H1 (cell line): ENCODE results near the gene GRIA2. TPM values are rescaled to one million over a fixed set of nuclear protein-coding genes. Genes with fewer than 3 reads are reported as not detected.

Source experiments
- CTCF ChIA-PET: fragments of 300-600 bp; sonication (Branson Sonifier 250); formaldehyde crosslinking; loops from one replicate; lab custom pipeline; 2021; ENCODE audit not compliant: partially characterized antibody; lab: Charles Lee
- POLR2A ChIA-PET: fragments of 300-600 bp; sonication (Branson Sonifier 250); formaldehyde crosslinking; loops from one replicate; lab custom pipeline; 2021; ENCODE audit warnings: inconsistent platforms; ENCODE audit not compliant: partially characterized antibody; lab: Charles Lee
- DNase-seq, 2 experiments: peaks; one replicate each; pipeline versions ENCODE4 v3.0.0 to v3.0.0-alpha.2; 2010 to 2022; ENCODE audit warnings: low spot score in 2 of 2, low read depth in 1 of 2, mixed read lengths in 1 of 2
- FAIRE-seq: peaks from 2 replicates; lab custom pipeline; 2011; peaks lifted over from hg19 to GRCh38; lab: Jason Lieb, UNC
- H2AFZ ChIP-seq: 2 replicates; pipeline ENCODE4 v1.8.1; 2012; ENCODE audit warnings: low read length, inconsistent platforms
- H2AK5ac ChIP-seq: 2 replicates; pipeline ENCODE4 v1.6.1; 2013; ENCODE audit warnings: low read depth, low read length
- H2BK120ac ChIP-seq: replicated peaks from 2 replicates; pipeline ENCODE3; 2013; ENCODE audit warnings: low read depth, low read length, inconsistent platforms
- H2BK12ac ChIP-seq: 2 replicates; pipeline ENCODE4 v1.6.1; 2013; ENCODE audit warnings: low read depth, low read length
- H2BK15ac ChIP-seq: 2 replicates; pipeline ENCODE4 v1.6.1; 2013; ENCODE audit warnings: low read length
- H2BK20ac ChIP-seq: 2 replicates; pipeline ENCODE4 v1.6.1; 2013; ENCODE audit warnings: low read length
- H2BK5ac ChIP-seq: 2 replicates; pipeline ENCODE4 v1.6.1; 2013; ENCODE audit warnings: low read depth, low read length
- H3K14ac ChIP-seq: 2 replicates; pipeline ENCODE4 v1.6.1; 2013; ENCODE audit warnings: inconsistent platforms; ENCODE audit not compliant: insufficient read length
- H3K18ac ChIP-seq: 2 replicates; pipeline ENCODE4 v1.6.1; 2013; ENCODE audit warnings: low read length; ENCODE audit errors: extremely low read depth
- H3K23ac ChIP-seq: 2 replicates; pipeline ENCODE4 v1.6.1; 2013; ENCODE audit warnings: inconsistent platforms; ENCODE audit not compliant: insufficient read length
- H3K23me2 ChIP-seq: 2 replicates; pipeline ENCODE4 v1.6.1; 2013; ENCODE audit warnings: low read depth, low read length
- H3K27ac ChIP-seq: 2 replicates; pipeline ENCODE4 v1.6.1; 2011; ENCODE audit warnings: low read depth, low read length, inconsistent platforms
- H3K27me3 ChIP-seq, 4 experiments: replicated peaks in 1 of 4; 1 replicate in 1 of 4; 2 replicates in 3 of 4; pipeline versions ENCODE4 v1.6.1 to v1.8.1; 2011 to 2013; ENCODE audit warnings: low read length in 3 of 4, mild to moderate bottlenecking in 3 of 4, inconsistent platforms in 2 of 4, mixed read lengths in 2 of 4, moderate library complexity in 1 of 4; ENCODE audit not compliant: control insufficient read depth in 3 of 4, insufficient read depth in 3 of 4; ENCODE audit errors: extremely low read depth in 1 of 4
- H3K36me3 ChIP-seq, 4 experiments: 2 replicates each; pipeline versions ENCODE4 v1.6.1 to v1.8.1; 2011 to 2013; ENCODE audit warnings: mild to moderate bottlenecking in 4 of 4, low read length in 3 of 4, moderate library complexity in 2 of 4, control low read depth in 1 of 4, inconsistent platforms in 1 of 4; ENCODE audit not compliant: insufficient read depth in 4 of 4, control insufficient read depth in 2 of 4
- H3K4ac ChIP-seq: replicated peaks from 2 replicates; pipeline ENCODE3; 2013; ENCODE audit warnings: low read length, low read depth, mixed read lengths, inconsistent platforms; ENCODE audit not compliant: insufficient read length
- H3K4me1 ChIP-seq, 4 experiments: replicated peaks in 1 of 4; 1 replicate in 1 of 4; 2 replicates in 3 of 4; pipeline versions ENCODE4 v1.6.1 to v1.8.1; 2011 to 2013; ENCODE audit warnings: low read length in 3 of 4, inconsistent platforms in 2 of 4, mixed read lengths in 1 of 4; ENCODE audit not compliant: insufficient read depth in 4 of 4, control insufficient read depth in 3 of 4
- H3K4me2 ChIP-seq, 2 experiments: 2 replicates each; pipeline versions ENCODE4 v1.6.1 to v1.8.1; 2011 to 2013; ENCODE audit warnings: low read depth in 2 of 2, low read length in 2 of 2, control low read depth in 1 of 2, inconsistent platforms in 1 of 2, mild to moderate bottlenecking in 1 of 2; ENCODE audit not compliant: insufficient read depth in 1 of 2
- H3K4me3 ChIP-seq, 4 experiments: fragments of 200-600, 300-600 bp in 1 of 4; sonication (generic), shearing (Covaris generic), sonication (Bioruptor Twin) in 1 of 4; 2 replicates each; pipeline versions ENCODE4 v1.5.1 to v1.8.1; 2011 to 2016; ENCODE audit warnings: low read length in 4 of 4, low read depth in 3 of 4, control low read depth in 2 of 4, inconsistent platforms in 2 of 4, mild to moderate bottlenecking in 2 of 4, mixed read lengths in 1 of 4, moderate library complexity in 1 of 4; ENCODE audit not compliant: insufficient read depth in 2 of 4; ENCODE audit errors: extremely low read depth in 1 of 4
- H3K56ac ChIP-seq: replicated peaks from 2 replicates; pipeline ENCODE3; 2013; ENCODE audit warnings: low read depth, mild to moderate bottlenecking, mixed read lengths, low read length, inconsistent platforms; ENCODE audit not compliant: insufficient read length
- H3K79me1 ChIP-seq: 2 replicates; pipeline ENCODE4 v1.6.1; 2013; ENCODE audit warnings: low read depth, low read length, control low read depth
- H3K79me2 ChIP-seq, 2 experiments: 2 replicates each; pipeline versions ENCODE4 v1.6.1 to v1.8.1; 2012 to 2013; ENCODE audit warnings: low read length in 2 of 2, mild to moderate bottlenecking in 2 of 2, inconsistent platforms in 1 of 2; ENCODE audit not compliant: insufficient read depth in 2 of 2, control insufficient read depth in 1 of 2
- H3K9ac ChIP-seq, 4 experiments: replicated peaks in 1 of 4; 1 replicate in 1 of 4; 2 replicates in 3 of 4; pipeline versions ENCODE4 v1.6.1 to v1.8.1; 2011 to 2013; ENCODE audit warnings: low read depth in 3 of 4, low read length in 3 of 4, control low read depth in 2 of 4, mild to moderate bottlenecking in 2 of 4, moderate library complexity in 2 of 4, inconsistent platforms in 1 of 4; ENCODE audit errors: extremely low read depth in 1 of 4
- H3K9me3 ChIP-seq, 2 experiments: 2 replicates each; pipeline versions ENCODE4 v1.6.1 to v1.8.1; 2012 to 2013; ENCODE audit warnings: mild to moderate bottlenecking in 2 of 2, moderate library complexity in 2 of 2, control low read depth in 1 of 2, inconsistent platforms in 1 of 2, low read depth in 1 of 2, low read length in 1 of 2, mixed read lengths in 1 of 2; ENCODE audit not compliant: insufficient read depth in 2 of 2
- H4K20me1 ChIP-seq, 2 experiments: replicated peaks in 1 of 2; 2 replicates each; pipeline versions ENCODE3 to v1.8.1; 2011 to 2013; ENCODE audit warnings: inconsistent platforms in 2 of 2, low read length in 2 of 2, mild to moderate bottlenecking in 1 of 2; ENCODE audit not compliant: insufficient read depth in 2 of 2, control insufficient read depth in 1 of 2
- H4K5ac ChIP-seq: 2 replicates; pipeline ENCODE4 v1.6.1; 2013; ENCODE audit warnings: low read length, low read depth, mixed read lengths, inconsistent platforms; ENCODE audit not compliant: insufficient read length
- H4K8ac ChIP-seq: 2 replicates; pipeline ENCODE4 v1.8.0; 2013; ENCODE audit warnings: mild to moderate bottlenecking, moderate library complexity, low read length, inconsistent platforms; ENCODE audit not compliant: insufficient read depth; ENCODE audit errors: extremely low read depth
- H4K91ac ChIP-seq: replicated peaks from 2 replicates; pipeline ENCODE3; 2013; ENCODE audit warnings: low read length, mixed read lengths, inconsistent platforms; ENCODE audit not compliant: insufficient read length
- EZH2 ChIP-seq: fragments of 200-600 bp; sonication (generic); IDR thresholded peaks from 2 replicates; pipeline ENCODE4 v1.7.1; 2012; ENCODE audit warnings: low read depth, mild to moderate bottlenecking, moderate library complexity, low read length, inconsistent platforms; ENCODE audit not compliant: severe bottlenecking
- HDAC2 ChIP-seq, 2 experiments: fragments of 300-600 bp in 1 of 2; sonication (generic) in 1 of 2; IDR thresholded peaks; 2 replicates each; pipeline ENCODE4 v1.6.1; 2011 to 2012; ENCODE audit warnings: low read depth in 2 of 2, low read length in 2 of 2, mild to moderate bottlenecking in 2 of 2, moderate library complexity in 2 of 2, borderline replicate concordance in 1 of 2, inconsistent platforms in 1 of 2
- NANOG ChIP-seq: IDR thresholded peaks from 2 replicates; pipeline ENCODE4 v1.6.1; 2011; ENCODE audit warnings: low read length, low read depth, mild to moderate bottlenecking, inconsistent platforms; ENCODE audit not compliant: insufficient read depth, poor library complexity, severe bottlenecking
- PHF8 ChIP-seq: fragments of 200-600 bp; sonication (generic); conservative IDR thresholded peaks from 2 replicates; pipeline ENCODE4 v1.7.1; 2012; ENCODE audit warnings: low read depth, mild to moderate bottlenecking, inconsistent platforms, low read length, moderate library complexity
- RFX5 ChIP-seq: IDR thresholded peaks from 2 replicates; pipeline ENCODE4 v1.6.1; 2011; ENCODE audit warnings: low read depth, low read length, improper control_type of control experiment, borderline replicate concordance
- TAF1 ChIP-seq: IDR thresholded peaks from 2 replicates; pipeline ENCODE4 v1.6.1; 2011; ENCODE audit warnings: mild to moderate bottlenecking, low read depth, low read length
- WGBS, 2 experiments: shearing (Covaris generic) in 1 of 2; methylation state at CpG; one replicate each; pipeline versions ENCODE4 v1.1.6 to v1.1.7; 2013 to 2015; ENCODE audit warnings: low lambda C conversion rate in 2 of 2, mixed read lengths in 2 of 2, inconsistent platforms in 1 of 2, low coverage in 1 of 2, missing lambda C conversion rate in 1 of 2; ENCODE audit not compliant: insufficient replicate concordance in 2 of 2, insufficient coverage in 1 of 2, insufficient read length in 1 of 2; ENCODE audit errors: extremely low coverage in 1 of 2, missing lambda C conversion rate in 1 of 2; 5-methylcytosine and 5-hydroxymethylcytosine counted together
- polyA plus RNA-seq, 7 experiments: library from polyadenylated mRNA; depleted of rRNA in 3 of 7; stranded (reverse) in 5 of 7; unstranded in 2 of 7; fragments of >200 nt in 5 of 7; fragments of 200-250 nt in 2 of 7; gene quantifications; 1 replicate in 5 of 7; 2 replicates in 1 of 7; 4 replicates in 1 of 7; pipeline versions ENCODE4 v1.2.1 to v1.2.3, GENCODE V29; 2011 to 2013; ENCODE audit warnings: missing spikeins in 2 of 7, mixed read lengths in 2 of 7
- total RNA-seq: library from RNA; stranded (reverse); fragmentation: NEBNext Ultra II Directional; extraction: Animal tissue kit (Norgen Biotek cat#: 25700); gene quantifications from 2 replicates; pipeline ENCODE4 v1.2.1, GENCODE V29; 2021
- TF ChIP-seq, protein P1 (sequence below), 3 experiments: IDR thresholded peaks; 1 replicate in 2 of 3; 2 replicates in 1 of 3; pipeline versions ENCODE4 v1.5.1 to v1.6.1; 2011; ENCODE audit warnings: low read length in 3 of 3, mild to moderate bottlenecking in 3 of 3, inconsistent platforms in 2 of 3, low read depth in 1 of 3, moderate library complexity in 1 of 3; ENCODE audit not compliant: insufficient read depth in 1 of 3; ENCODE audit errors: control extremely low read depth in 1 of 3

Gene GRIA2
- total and polyA plus RNA-seq, 2 of the 8 experiments (the other 6 are each of a cell fraction or from before 2014, with no cell fraction given), result not detected

DNA sequence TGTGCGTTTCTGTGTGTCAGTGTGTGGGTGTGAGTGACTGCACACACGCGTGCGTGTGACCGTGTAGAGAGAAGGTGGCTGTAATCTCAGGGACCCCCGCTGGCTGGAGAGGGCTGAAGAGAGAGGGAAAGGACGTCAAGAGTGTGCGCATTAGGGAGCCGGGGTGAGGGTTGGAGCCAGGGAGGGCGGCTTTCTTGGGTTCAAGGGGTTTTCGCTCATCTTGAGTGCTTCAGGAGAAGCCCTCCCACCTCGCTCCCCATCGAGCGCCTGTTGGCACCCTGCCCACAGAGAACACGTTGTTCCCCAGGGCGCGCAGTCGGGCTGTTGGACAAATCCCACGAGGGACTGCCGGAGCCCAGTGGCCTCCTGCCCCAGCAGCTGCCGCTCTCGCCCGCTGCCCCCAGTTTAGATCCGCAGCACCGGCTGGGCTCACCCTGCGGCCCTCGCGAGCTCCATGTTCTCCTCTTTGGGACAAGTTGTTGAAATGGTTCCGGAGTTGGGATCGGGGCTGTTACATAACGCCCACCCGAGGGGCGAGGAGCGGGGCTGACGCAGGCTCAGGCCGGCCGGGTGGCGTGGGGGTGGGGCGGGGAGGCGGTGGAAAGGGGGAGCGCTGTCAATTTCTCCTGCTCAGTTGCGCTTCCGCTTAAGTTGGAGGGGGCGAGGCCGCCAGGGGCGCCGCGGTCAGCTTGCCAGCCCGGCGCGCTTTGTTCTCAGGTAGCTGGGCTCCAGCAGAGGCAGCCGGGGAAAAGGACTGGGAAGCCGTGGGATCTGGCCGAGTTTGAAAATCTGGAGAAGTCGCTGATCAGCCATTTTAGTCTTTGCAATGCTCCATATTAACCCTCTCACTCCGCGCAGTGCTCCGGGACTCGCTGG lies 1.6 kb downstream of the GRIA2 start:
- 1% methylated on average over 49 of the region's 59 CpGs; no CpG with 5 or more reads in 1 of the 2 experiments for WGBS, 2 experiments
- H3K9me3 ChIP-seq, result no peaks in the 10 kb centered on the region
- TF ChIP-seq HDAC2 (IDR thresholded peaks at IDR 0.05; ENCODE audit: borderline replicate concordance in 1 of 2, low read depth in 2 of 2, low read length in 2 of 2) (0 out of 4 replicates have a peak, but pooled peaks of 1 of the 2 experiments have one; percentile 35), EZH2 (peak; percentile 56), PHF8 (0 out of 2 replicates have a peak, but pooled peaks have one; percentile 21), TAF1 (peak; percentile 21; the same call in 1 of the 2 replicates), RFX5 (no peak), NANOG (no peak)
- TF ChIP-seq, protein P1, sequence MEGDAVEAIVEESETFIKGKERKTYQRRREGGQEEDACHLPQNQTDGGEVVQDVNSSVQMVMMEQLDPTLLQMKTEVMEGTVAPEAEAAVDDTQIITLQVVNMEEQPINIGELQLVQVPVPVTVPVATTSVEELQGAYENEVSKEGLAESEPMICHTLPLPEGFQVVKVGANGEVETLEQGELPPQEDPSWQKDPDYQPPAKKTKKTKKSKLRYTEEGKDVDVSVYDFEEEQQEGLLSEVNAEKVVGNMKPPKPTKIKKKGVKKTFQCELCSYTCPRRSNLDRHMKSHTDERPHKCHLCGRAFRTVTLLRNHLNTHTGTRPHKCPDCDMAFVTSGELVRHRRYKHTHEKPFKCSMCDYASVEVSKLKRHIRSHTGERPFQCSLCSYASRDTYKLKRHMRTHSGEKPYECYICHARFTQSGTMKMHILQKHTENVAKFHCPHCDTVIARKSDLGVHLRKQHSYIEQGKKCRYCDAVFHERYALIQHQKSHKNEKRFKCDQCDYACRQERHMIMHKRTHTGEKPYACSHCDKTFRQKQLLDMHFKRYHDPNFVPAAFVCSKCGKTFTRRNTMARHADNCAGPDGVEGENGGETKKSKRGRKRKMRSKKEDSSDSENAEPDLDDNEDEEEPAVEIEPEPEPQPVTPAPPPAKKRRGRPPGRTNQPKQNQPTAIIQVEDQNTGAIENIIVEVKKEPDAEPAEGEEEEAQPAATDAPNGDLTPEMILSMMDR (IDR thresholded peaks at IDR 0.05; ENCODE audit: control extremely low read depth in 1 of 3, insufficient read depth in 1 of 3, low read depth in 1 of 3, low read length in 3 of 3), result peak in 2 of 3 experiments; percentile 17 to 34; a peak in 1 of 4 replicates

More for the DNA sequence above, 1.6 kb downstream of the GRIA2 start:
- H2BK20ac ChIP-seq, result no peak overlapping the region
- peak overlapping the region in 2 of 4 experiments; percentile 31 to 50; a peak in 4 of 7 replicates for H3K9ac ChIP-seq
- ChIA-PET POLR2A (no interaction called here), CTCF (interaction anchor here (0.5 to 1.5 kb wide), 8 partner anchors 18 to 274 kb away, joined by 3 to 5 read pairs (median 3); no protein-coding TSS in a partner anchor)
- H2AFZ ChIP-seq, result peak overlapping the region; percentile 67
- DNase-seq, result peak in 1 of 2 experiments; percentile 71
- no peak overlapping the region for H2BK12ac ChIP-seq
- no peak overlapping the region for H2BK120ac ChIP-seq
- H3K27me3 ChIP-seq, result peaks cover 22 to 48% (median 40%) of the 10 kb centered on the region in 4 experiments
- peaks cover 2 to 4% of the 10 kb centered on the region in 2 experiments for H4K20me1 ChIP-seq
- no peak overlapping the region for H4K91ac ChIP-seq
- H3K79me2 ChIP-seq, result no peaks in the 10 kb centered on the region
- no peak overlapping the region for H4K5ac ChIP-seq
- no peak overlapping the region for H2BK5ac ChIP-seq
- H3K23me2 ChIP-seq, result peaks cover 16% of the 10 kb centered on the region; the same call in 1 of the 2 replicates
- no peak overlapping the region for H2BK15ac ChIP-seq
- no peak overlapping the region for H3K23ac ChIP-seq
- FAIRE-seq, result no peak
- no peak overlapping the region for H2AK5ac ChIP-seq
- H3K27ac ChIP-seq, result no peak overlapping the region
- peak overlapping the region; percentile 55 to 81 (median 80) for H3K4me3 ChIP-seq
- H3K4me2 ChIP-seq, result peak overlapping the region; percentile 91 to 96
- peaks cover 0 to 9% (median 3%) of the 10 kb centered on the region in 4 experiments; a peak in 1 of 7 replicates for H3K4me1 ChIP-seq
- no peaks in the 10 kb centered on the region for H3K79me1 ChIP-seq
- no peak overlapping the region for H3K18ac ChIP-seq
- no peak overlapping the region for H3K56ac ChIP-seq
- H3K36me3 ChIP-seq, result no peaks in the 10 kb centered on the region
- H3K14ac ChIP-seq, result no peak overlapping the region
- H4K8ac ChIP-seq, result no peak overlapping the region; the same call in 1 of the 2 replicates
- H3K4ac ChIP-seq, result no peak overlapping the region
